Stimulated activated CD8-positive, alpha-beta memory T cell treated with anti-CD3 and anti-CD28 coated beads, Interleukin-4, amount 100 ng/mL, for 1 hour (primary cell): Measurements from ENCODE around the gene IGSF21.

Source experiments
- DNase-seq, 2 donors: peaks; one replicate each; pipeline ENCODE4 v3.0.0-alpha.2; 2020; ENCODE audit warnings: low read depth in 2 of 2, low spot score in 1 of 2

Gene IGSF21

GRCh38 chr1:18107369-18108298 is at the start of gene IGSF21:
IGSF21 (plus strand) TSS chr1:18107798; CDS start chr1:18108129, 331 bp downstream.
- DNase-seq = no peak

- DNase-seq = no peak
Measured at GRCh38 chr1:18058206-18058921, 49.2 kb upstream of the IGSF21 start.

DNA sequence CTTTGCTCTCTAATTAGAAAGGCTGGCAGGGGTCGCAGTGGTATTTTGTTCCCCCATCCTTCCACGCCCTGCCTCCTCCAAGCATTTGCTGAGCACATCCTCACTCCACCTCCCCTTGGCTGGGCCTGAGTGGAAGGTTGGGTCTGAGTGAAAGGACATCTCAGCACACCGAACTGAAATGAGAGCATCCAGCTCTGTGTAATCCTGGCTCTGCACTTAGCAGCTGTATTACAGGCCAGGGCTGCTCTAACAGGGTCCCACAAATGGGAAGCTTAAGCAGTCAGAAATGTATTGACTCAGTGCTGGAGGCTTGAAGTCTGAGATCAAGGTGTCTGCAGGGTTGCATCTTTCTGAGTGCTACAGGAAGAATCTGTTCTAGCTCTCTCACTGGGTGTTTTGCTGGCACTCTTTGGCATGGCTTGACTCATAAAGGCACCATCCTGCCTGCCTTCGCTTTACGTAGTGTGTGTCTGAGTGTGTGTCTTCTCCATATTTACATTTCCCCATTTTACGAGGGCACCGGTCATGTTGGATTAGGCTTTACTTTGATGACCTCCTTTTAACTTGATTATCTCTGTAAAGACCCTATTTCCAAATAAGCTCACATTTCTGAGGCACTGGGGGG is 48.5 kb upstream of the IGSF21 start:
- no peak for DNase-seq

- no peak for DNase-seq
Measured at GRCh38 chr1:18060366-18060765, 47.2 kb upstream of the IGSF21 start.

- DNase-seq = no peak
Measured at GRCh38 chr1:18062185-18062584, 45.4 kb upstream of the IGSF21 start.

GRCh38 chr1:18064534-18064933 is 43.1 kb upstream of the IGSF21 start:
- DNase-seq = no peak

- DNase-seq = no peak
Measured at GRCh38 chr1:18066576-18066975, 41.0 kb upstream of the IGSF21 start.

GRCh38 chr1:18069903-18070302 is 37.7 kb upstream of the IGSF21 start:
- no peak for DNase-seq

DNA sequence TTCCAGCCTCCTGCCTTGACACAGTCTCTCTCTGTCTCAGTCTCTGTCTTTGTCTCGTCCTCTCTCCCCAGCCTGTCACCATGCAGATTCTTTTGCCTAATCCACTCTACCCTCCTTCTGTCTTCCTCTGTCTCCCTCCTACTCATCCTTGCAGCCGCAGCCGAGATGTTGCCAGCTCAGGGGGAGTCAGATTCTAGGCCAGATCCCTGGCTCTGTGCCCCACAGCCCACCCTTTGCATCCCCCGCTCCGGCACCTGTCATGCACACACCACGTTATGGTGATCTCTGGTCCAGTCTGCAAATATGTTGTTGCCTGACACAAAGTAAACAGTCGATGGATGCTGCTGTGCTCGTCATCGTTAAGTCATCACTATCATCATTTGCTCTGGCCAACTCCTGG is 35.5 kb upstream of the IGSF21 start:
- DNase-seq = no peak

- no peak for DNase-seq
Measured at GRCh38 chr1:18073066-18073642, 34.4 kb upstream of the IGSF21 start.

DNA sequence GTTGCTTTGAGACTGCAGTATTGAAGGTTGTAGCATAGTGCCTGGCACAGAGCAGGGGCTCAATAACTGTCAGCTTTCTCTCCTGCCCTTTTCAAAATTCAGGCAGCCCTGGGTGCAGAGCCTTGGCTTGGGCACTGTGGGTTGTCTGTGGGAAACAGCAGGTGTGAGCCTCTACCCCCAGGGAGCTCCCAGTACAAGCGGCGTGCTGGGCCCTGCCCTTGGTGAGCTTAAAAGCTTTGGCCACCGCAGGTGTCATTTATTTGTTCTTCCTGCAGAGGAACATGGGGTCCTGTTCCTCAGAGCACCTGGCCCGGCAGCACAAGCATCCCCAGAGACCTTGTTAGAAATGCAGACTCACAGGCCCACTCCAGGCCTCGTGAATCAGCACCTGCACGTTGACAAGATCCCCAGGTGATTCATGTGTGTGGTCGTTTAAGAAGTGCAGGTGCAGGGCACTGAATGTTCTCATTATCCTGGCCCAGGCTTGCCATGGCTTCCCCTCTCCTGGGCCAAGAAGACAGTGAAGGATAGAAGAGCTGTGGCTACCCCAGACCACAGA is 29.9 kb upstream of the IGSF21 start:
- no peak for DNase-seq

- DNase-seq = no peak
Measured at GRCh38 chr1:18079941-18080735, 27.5 kb upstream of the IGSF21 start.

DNA sequence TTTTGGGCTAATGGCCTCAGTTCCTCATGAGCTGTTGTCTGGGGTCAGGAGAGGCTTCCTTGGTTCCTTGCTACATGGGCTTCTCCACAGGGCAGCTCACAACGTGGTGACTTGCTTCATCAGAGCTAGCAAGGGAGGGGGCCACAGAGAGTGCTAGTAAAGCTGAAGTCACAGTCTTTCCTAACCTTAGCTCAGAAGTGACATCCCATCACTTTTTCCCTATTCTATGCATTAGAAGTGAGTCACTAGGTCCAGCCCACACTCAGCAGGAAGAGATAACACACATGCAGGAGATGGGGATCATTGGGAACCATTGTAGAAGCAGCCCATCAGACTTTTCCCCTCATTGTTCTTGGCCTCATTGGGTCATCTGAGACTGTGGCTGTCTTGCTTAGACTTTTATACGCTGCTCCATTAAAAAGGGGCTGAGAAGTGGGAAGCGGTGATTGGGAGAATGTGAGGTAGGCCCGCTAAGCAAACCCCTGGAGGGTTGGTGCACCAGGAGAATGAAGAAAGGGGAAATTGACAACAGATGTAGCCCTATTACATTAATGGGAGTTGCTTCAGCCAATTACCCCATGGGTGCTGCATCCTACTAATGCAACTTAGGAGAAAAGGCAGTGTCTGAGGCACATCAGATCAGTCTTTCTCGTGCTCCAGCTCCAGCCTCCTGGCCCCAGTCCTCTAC is 22.1 kb upstream of the IGSF21 start:
- no peak for DNase-seq

DNA sequence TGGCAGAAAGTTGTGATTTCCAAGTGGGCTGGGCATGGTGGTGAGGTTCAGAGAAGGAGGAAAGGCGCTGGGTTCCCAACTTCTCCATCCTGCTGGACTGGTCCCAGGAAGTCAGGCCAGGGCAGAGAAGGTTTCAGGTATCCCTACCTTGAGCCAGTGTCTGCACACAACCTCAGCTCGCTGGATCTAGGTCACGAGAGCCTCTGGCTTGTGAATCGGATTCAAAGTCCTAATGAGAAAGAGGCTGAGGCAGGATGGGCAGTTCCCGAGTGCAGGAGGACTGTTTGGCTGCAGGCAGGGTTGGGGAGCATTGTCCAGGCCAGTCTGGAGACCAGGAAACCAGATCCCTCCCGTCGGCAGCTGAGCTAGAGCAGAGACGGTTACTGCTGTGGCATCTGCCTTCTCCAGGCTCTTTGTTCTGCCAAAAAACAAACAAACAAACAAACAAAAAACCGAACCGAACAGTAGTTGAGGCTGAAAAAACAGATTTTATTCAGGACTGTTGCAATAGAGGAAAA is 19.5 kb upstream of the IGSF21 start:
- DNase-seq = no peak

GRCh38 chr1:18089488-18089887 is 18.1 kb upstream of the IGSF21 start:
- DNase-seq = no peak

GRCh38 chr1:18090636-18091035 is 17.0 kb upstream of the IGSF21 start:
- no peak for DNase-seq

DNA sequence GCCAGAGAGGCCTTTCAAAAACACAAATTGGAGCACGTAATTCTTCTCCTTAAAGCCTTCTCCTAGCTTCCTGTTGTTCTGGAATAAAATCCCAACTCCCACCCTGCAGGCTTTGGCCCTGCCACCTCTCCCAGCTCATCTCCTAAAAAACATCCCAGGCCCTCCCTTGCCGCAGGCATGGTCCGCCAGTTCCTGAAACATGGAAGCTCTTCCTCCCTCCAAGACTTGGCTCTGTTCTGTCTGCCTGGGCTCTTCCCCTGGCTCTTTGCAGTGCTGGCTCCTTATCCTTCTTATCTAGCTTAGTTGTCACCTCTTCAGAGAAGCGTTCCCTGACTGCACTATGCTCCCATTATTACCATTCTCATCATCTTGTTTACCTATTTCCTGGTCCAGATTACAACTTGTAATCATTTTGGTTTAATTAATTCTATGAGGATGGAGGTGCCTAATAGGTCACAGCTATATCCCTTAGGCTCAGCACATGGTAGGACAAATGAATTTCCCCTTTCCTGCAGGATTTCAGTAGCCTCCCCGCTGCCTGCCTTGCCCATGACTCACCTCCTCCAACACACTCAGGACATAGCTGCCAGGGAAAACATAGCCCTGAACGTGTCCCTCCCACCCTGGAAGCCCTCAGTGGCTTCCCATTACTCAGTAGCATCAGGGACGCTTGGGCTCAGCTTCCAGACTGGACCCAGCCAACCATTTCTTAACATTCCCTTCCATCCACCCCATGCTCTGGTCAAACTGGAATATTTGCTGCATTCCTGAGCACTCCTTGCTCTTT is 15.7 kb upstream of the IGSF21 start:
- DNase-seq = no peak

DNA sequence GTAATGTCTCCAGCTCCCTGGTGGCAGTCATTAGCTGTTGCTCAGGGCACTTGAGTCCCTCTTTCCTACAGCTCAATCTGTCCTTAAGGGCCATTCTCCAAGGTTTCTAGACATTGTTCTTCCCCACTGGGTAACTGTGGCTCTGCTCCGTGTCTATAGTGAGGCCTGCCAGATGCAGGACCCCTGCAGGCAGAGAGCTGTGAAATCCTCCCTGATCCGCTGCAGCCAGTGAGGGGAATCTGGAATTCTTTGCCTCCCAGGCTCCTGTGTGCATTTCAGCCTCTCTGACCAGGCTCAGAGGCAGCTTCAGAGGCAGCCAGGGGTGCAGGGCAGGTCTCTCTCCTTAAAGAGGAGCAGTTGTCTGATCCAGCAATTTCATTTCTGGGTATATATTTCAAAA is 14.4 kb upstream of the IGSF21 start:
- no peak for DNase-seq

- no peak for DNase-seq
Measured at GRCh38 chr1:18093646-18094045, 14.0 kb upstream of the IGSF21 start.
